ENCODE results near the gene TIGD2. TPM values are rescaled to one million over a fixed set of nuclear protein-coding genes. Genes with fewer than 3 reads are reported as not detected.

Gene TIGD2
- total and polyA plus RNA-seq, 2 of the 13 experiments (the other 11 are each of a cell fraction or from before 2014, with no cell fraction given) = 3.1 to 15.5 TPM

DNA sequence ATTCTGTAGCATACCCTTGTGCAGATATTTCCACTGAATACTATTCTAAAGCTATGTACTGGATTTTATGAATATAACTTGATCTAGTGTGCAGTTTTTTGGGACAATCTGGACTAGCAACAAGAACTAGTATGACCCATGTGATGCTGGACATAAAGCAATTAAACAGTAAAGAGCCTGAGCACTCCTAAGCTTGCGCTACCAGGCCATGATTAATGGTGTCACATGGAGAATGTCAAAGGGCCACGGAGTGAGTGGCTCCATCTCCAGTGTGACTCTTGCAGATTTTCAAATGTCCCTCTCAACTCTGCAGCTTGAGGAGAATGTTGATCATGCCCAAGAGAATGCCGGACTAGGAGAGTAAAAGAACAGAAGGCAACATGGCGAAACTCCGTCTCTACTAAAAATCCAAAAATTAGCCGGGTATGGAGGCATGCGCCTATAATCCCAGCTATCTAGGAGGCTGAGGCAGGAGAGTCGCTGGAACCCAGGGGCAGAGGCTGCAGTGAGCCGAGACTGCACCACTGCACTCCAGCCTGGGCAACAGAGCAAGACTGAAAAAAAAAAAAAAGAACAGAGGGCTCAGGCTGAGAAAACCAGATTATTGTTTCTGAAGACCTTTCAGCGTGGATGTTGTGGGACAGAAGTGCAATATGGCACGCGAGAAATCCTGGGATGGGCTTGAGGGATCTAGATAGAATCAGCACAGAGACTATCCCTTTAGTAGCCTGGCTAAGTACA is 45.0 kb downstream of the TIGD2 start (continued):
- TF ChIP-seq ZNF280B (CRISPR knock-in tag; IDR thresholded peaks at IDR 0.05; ENCODE audit: borderline replicate concordance) (no peak), NRL (CRISPR knock-in tag; IDR thresholded peaks at IDR 0.05; ENCODE audit: borderline replicate concordance) (no peak), ZNF678 (CRISPR knock-in tag; IDR thresholded peaks at IDR 0.05) (no peak)
- TF ChIP-seq, protein P1, sequence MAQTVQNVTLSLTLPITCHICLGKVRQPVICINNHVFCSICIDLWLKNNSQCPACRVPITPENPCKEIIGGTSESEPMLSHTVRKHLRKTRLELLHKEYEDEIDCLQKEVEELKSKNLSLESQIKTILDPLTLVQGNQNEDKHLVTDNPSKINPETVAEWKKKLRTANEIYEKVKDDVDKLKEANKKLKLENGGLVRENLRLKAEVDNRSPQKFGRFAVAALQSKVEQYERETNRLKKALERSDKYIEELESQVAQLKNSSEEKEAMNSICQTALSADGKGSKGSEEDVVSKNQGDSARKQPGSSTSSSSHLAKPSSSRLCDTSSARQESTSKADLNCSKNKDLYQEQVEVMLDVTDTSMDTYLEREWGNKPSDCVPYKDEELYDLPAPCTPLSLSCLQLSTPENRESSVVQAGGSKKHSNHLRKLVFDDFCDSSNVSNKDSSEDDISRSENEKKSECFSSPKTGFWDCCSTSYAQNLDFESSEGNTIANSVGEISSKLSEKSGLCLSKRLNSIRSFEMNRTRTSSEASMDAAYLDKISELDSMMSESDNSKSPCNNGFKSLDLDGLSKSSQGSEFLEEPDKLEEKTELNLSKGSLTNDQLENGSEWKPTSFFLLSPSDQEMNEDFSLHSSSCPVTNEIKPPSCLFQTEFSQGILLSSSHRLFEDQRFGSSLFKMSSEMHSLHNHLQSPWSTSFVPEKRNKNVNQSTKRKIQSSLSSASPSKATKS (CRISPR knock-in tag; IDR thresholded peaks at IDR 0.05) = no peak

DNA sequence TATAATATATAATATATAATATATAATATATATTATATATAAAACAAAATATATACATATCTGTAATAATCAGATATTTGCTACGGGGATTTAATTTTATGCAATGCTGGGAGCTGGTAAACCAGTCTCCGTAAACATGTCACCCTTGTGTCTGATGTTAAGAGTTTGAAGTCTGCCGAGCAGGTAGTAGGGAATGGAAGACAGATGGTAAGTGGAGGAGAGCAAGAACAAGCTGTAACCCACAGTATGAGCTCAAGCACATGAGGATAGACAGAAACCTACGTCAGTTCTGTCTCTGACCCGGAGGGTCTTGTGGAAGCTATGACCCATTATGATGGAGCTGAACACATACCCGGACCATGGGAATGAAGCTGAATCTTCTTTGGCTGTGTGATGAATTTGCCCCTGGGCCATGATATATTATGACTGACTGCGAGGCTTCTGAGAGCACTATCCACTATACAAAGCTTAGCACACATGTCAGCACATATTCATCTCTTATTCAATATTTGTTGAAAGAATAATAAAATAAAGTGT is 46.2 kb downstream of the TIGD2 start:
- CTCF ChIA-PET (ENCODE audit: low intra/inter-chr PET ratio, low total read pairs) = no interaction called here
- no peak overlapping the region for H2AFZ ChIP-seq (ENCODE audit: low read length)
- no TSS peak for BruUV-seq (replicated peaks)

More for the DNA sequence above, 46.2 kb downstream of the TIGD2 start:
- in situ Hi-C loops (cut with HindIII; ENCODE audit: extremely low pct_ligation_motif_present, low pct_unique_long_range_greater_than_20kb) = no loop called here
- no peaks in the 10 kb centered on the region for H4K20me1 ChIP-seq (ENCODE audit: insufficient read depth, low read length)
- no peaks in the 10 kb centered on the region for H3K36me3 ChIP-seq (replicated peaks in 1 of 2; ENCODE audit: control insufficient read depth in 1 of 2, insufficient read depth in 2 of 2, low read length in 2 of 2)
- H3K27ac ChIP-seq (ENCODE audit: extremely low read length, insufficient read depth, low read length) = no peak overlapping the region
- FAIRE-seq (no peak), ATAC-seq (no peak), DNase-seq (ENCODE audit: low spot score) (no peak)
- intact Hi-C loops (cut with micrococcal nuclease; ENCODE audit: unreplicated experiment) = loop anchor here (2.0 to 5.0 kb wide), 2 partner anchors 69 to 745 kb away; no protein-coding TSS in a partner anchor
- H3K27me3 ChIP-seq (ENCODE audit: control insufficient read depth in 1 of 2, insufficient read depth in 2 of 2, low read length in 2 of 2) = no peaks in the 10 kb centered on the region
- POLR2A ChIA-PET = no interaction called here
- TF ChIP-seq, protein P2, sequence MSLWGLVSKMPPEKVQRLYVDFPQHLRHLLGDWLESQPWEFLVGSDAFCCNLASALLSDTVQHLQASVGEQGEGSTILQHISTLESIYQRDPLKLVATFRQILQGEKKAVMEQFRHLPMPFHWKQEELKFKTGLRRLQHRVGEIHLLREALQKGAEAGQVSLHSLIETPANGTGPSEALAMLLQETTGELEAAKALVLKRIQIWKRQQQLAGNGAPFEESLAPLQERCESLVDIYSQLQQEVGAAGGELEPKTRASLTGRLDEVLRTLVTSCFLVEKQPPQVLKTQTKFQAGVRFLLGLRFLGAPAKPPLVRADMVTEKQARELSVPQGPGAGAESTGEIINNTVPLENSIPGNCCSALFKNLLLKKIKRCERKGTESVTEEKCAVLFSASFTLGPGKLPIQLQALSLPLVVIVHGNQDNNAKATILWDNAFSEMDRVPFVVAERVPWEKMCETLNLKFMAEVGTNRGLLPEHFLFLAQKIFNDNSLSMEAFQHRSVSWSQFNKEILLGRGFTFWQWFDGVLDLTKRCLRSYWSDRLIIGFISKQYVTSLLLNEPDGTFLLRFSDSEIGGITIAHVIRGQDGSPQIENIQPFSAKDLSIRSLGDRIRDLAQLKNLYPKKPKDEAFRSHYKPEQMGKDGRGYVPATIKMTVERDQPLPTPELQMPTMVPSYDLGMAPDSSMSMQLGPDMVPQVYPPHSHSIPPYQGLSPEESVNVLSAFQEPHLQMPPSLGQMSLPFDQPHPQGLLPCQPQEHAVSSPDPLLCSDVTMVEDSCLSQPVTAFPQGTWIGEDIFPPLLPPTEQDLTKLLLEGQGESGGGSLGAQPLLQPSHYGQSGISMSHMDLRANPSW (CRISPR knock-in tag; IDR thresholded peaks at IDR 0.05; ENCODE audit: borderline replicate concordance) = no peak
- TF ChIP-seq FOXC1 (CRISPR knock-in tag; IDR thresholded peaks at IDR 0.05; ENCODE audit: borderline replicate concordance) = no peak
- no peak for TF ChIP-seq SP2 (CRISPR knock-in tag; IDR thresholded peaks at IDR 0.05)
- no peaks in the 10 kb centered on the region for H3K79me2 ChIP-seq (ENCODE audit: insufficient read depth, low read length)
- H3K4me1 ChIP-seq (ENCODE audit: insufficient read depth, low read length) = no peaks in the 10 kb centered on the region
- no peak overlapping the region for H3K9ac ChIP-seq (ENCODE audit: insufficient read depth, low read depth, low read length)
- no peak overlapping the region for H3K4me2 ChIP-seq (ENCODE audit: low read depth, low read length)
- whole genome bisulfite sequencing (ENCODE audit: low lambda C conversion rate) = 18% methylated on average over 7 of the region's 7 CpGs
- no peak overlapping the region for H3K4me3 ChIP-seq (replicated peaks in 1 of 3; ENCODE audit: insufficient read depth in 1 of 3, low read depth in 2 of 3, low read length in 3 of 3)
- no peaks in the 10 kb centered on the region for H3K9me3 ChIP-seq (ENCODE audit: low read length)

Measured in HepG2 (cell line).